NCI-H82 treated with DMSO at 0.1 percent for 48 hours (cell line): ENCODE results near the gene HMOX1.

Source experiments
- DNase-seq: peaks from one replicate; lab custom pipeline; 2025; ENCODE audit not compliant: unreplicated experiment; lab: John Stamatoyannopoulos, UW

Gene HMOX1

DNA sequence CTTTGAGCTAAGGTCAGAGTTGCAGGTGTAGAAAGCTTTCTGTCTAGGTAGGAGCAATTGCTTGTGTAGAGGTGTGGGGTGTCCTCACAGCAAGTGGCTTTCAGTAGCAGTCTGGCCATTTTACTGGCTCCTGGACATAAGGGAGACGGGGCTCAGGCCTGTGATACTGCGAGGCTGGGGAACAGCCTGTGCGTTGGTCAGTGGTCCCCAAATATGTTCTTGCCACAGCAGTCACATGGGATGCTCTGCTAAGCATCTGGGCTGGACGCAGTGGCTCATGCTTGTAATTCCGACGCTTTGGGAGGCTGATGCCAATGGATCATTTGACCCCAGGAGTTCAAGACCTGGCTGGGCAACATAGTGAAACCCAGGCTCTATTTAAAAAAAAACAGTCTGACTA, 21.0 kb downstream of the HMOX1 start:
- no peak for DNase-seq

DNA sequence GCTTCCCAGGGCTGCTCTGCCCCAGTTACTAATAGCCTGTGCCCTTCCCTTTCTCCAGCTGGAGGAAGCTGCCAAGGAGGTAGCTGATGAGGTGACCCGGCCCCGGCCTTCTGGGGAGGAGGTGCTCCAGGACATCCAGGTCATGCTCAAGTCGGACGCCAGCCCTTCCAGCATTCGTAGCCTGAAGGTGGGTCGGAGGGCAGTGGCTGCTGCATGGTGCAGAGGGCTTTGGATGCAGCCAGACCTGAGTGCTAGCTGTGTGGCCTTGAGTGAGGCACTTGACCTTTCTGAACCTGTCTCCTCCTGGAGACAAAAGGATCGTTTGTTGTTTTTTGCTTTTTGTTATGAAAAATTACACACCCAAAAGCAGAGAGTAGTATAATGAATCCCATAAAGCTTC, 22.5 kb downstream of the HMOX1 start:
- DNase-seq, result no peak

DNA sequence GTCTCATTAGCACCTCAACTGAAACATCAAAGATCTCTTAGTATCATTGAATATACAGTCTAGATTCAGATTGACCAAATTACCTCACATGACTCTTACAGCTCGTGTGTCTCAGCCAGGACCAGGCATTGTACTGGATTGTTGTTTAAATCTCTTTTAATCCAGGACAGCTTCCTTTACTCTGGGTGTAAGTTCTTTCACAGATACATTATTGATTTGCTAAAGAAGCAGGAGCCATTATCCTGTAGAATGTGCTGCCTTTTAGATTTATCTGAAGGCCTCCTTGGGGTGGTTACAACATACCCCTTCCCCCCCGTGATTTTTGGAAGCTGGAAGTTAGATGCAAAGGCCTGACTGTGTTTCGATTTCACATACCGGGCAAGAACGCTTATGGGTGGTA, 23.3 kb downstream of the HMOX1 start:
- no peak for DNase-seq

DNA sequence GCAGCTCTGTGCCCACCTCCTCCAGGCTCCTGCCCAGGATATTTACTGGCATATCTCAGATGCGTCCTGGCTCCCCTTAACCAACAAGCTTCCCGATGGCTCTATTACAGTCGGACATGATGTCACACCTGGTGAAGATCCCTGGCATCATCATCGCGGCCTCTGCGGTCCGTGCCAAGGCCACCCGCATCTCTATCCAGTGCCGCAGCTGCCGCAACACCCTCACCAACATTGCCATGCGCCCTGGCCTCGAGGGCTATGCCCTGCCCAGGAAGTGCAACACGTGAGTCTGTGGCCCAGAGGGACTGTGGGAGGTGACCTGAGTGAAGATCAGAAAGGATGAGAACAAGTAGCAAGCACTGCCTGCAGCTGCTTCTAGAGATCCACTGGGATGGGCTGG, 25.5 kb downstream of the HMOX1 start:
- no peak for DNase-seq

DNA sequence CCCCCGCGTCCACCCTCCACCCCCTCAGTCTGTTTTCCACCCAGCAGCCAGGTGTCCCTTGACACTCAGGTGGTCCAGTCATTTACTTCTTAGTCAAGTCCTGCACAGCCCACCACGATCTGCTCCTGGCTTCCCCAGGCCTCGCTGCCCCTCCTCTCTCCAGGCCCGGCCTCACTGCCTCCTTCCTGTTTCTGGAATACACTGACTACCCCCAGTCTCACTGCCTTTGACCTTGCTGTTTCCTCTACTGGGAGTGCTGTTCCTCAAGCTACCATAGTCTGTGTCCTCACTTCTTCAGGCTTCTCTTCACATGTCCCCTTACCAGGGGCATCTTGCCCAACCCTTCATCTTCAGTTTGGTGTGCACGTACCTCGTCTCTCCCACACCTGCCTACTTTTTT, 26.5 kb downstream of the HMOX1 start:
- no peak for DNase-seq

DNA sequence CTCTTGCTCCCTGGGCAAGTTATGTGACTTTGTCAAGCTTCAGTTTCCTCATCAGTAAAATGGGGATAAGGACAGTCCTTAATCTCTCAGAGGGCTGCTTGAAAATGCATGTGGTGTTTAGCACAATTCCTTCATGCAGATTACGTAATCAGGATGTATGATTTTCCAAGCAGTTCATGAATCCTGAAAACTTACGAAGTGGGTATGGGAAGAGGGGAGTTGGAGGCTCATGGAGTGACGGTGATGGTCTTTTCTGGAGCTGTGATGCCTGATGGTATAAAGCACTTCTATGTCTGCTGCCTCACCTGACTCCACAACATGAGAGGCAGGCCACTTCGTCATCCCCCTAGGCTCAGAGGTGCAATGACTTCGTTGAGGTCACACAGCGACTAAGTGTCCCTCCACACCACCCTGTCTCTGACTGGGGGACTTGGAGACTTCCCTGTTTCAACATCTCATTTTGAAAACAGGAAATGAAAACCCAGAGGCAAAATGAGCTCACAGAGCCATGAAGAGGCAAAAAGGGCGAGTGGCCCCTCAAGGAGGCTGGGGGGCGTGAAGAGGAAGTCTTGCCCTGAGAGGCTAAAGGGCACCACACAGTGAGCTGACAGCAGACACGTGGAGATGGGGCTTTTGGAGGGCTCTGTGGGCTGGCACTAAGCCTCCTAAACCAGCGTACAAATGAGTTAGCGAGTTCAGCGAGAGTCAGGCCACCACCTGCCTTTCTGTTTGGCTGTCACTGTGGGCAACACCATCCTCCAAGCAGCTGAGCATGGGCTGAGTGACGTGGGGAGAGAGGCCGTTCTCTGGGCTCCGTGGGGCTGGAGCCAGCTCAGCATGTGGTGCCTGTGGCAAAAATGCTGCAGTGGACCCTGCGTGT, 29.1 kb downstream of the HMOX1 start:
- DNase-seq, result no peak

DNA sequence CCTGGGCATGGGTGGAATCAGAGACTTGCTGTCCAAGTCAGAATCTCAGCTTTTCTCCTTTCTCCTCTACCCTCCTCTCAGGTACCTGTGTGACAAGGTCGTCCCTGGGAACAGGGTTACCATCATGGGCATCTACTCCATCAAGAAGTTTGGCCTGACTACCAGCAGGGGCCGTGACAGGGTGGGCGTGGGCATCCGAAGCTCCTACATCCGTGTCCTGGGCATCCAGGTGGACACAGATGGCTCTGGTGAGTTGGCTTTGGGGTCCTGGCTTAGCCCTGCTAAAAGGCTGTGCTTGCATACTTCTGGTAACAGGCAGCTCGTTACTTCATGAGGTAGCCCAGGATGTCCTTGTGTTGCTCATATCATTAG, 29.8 kb downstream of the HMOX1 start:
- DNase-seq, result no peak

DNA sequence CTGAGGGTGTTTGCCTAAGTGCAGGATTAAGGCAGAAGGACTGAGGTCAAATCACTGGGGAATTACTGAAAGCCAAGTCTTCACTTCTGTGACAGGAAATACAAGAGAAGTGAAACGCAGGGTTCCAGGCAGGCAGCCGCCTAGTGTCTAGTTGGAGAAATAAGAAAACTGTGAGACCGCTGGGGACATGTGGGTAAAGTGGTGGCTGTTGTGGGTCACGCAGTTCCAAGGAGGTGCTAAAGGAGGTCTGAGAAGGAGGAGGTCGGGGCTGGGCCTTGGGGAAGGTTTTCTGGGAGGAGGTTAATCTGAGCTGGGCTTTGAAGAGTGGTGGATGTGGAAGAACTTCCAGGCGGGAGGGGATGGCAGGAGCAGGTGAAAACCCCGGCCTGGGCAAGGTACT, 30.2 kb downstream of the HMOX1 start:
- DNase-seq, result no peak

DNA sequence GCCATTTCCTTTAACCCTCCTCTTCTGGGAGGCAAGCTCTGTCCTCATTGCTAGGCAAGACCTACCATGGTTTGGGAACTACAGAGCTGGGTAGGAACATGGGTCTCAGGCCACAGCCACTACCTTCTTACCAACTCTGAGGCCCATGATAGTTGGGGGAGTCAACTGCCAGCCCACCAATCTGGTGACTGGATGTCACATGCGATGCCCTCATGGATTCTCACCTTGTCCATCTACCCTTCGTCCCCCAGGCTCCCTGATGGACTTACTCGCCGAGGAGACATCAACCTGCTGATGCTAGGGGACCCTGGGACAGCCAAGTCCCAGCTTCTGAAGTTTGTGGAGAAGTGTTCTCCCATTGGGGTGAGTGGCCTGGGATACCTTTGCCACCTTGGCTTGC, 32.7 kb downstream of the HMOX1 start:
- DNase-seq, result no peak

DNA sequence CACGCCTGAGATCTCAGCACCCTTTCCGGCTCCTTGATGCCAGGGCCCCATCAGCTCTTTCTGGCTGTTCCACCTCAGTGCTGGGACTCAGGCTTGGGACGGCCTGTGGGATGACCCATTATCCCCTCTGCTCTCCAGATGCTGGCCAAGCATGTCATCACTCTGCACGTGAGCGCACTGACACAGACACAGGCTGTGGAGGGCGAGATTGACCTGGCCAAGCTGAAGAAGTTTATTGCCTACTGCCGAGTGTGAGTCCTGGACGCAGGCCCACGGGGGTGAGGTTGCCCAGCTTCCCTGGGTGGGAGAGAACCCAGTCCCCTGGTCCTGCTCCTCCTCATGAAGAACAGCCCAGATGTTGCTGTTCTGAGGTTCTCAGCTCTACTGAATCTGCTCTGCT, 36.7 kb downstream of the HMOX1 start:
- DNase-seq, result no peak

DNA sequence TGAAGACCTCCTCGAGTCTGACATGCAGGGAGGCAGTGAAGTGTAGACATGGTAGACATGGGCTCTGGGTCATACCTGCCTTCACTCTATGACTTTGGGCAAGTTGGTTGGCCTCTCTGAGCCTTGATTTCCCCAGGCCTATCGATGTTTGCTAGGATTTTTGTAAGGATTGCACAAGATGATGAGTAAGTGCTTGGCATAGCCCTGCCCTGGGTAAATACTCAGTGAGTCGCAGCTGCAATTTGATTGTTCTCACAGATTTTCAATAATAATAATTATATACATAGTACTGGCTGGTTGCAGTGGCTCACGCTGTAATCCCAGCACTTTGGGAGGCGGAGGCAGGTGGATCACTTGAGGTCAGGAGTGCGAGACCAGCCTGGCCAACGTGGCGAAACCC, 37.2 kb downstream of the HMOX1 start:
- no peak for DNase-seq

DNA sequence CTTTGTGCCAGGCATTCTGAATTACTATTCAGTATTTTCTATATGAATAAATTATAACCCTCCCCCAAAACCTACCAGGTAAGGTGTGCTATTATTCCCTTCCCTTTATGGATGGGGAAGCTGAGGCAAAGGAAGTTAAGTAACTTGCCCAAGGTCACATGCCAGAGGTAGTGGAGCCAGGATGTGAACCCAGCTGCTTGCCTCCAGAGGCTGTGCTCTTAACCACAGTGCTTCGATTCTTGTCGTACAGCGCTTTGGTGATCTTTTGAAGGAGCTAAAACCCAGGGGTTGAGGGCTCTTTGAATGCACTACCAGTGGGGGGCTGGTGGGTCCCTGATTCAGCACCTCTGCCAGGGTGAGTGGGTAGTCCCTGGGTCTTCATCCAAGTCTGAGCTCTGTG, 37.8 kb downstream of the HMOX1 start:
- no peak for DNase-seq

DNA sequence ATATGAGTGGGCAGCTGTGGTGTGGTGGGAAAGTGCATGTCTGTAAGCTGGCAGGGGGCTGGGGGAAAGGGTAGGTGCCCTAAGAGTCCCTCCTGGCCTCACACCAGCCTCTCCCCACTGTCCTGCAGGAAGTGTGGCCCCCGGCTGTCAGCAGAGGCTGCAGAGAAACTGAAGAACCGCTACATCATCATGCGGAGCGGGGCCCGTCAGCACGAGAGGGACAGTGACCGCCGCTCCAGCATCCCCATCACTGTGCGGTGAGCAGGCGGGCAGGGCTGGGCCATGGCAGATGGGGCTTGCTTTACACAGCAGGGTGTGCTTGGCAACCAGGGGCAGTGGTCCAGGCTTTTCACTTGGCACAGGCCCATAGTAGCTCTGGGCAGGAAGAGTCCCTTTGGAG, 38.9 kb downstream of the HMOX1 start:
- no peak for DNase-seq

DNA sequence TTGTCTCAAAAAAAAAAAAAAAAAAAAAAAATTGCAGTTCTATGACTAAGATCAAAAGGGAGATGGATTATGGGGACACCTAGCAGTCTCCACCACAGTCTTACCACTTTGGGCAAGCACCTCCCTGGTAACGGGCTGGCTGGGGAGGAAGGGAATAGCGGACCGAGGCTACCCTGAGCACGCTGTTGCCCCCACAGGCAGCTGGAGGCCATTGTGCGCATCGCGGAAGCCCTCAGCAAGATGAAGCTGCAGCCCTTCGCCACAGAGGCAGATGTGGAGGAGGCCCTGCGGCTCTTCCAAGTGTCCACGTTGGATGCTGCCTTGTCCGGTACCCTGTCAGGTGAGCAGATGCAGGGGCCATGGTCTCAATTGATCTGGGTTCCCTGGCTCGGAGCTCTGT, 40.2 kb downstream of the HMOX1 start:
- no peak for DNase-seq

DNA sequence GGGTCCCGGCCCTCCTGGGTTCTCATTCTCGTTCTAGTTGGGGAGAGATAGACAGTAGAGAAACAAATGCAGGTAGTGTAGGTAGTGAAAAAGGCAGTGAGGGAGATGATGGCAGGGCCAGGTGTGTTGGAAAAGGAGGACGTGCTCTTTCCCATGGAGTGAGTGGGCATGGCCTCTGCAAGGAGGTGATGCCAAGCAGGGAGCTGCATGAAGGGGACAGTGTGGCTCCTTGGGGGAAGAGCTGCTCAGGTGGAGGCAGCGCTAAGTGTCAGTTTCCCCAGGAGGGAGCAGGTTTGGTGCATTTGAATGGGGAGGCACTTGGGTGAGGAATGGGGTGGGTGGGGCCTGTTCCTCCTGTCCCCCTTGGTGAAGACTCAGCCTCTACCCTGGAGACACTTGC, 41.2 kb downstream of the HMOX1 start:
- no peak for DNase-seq

DNA sequence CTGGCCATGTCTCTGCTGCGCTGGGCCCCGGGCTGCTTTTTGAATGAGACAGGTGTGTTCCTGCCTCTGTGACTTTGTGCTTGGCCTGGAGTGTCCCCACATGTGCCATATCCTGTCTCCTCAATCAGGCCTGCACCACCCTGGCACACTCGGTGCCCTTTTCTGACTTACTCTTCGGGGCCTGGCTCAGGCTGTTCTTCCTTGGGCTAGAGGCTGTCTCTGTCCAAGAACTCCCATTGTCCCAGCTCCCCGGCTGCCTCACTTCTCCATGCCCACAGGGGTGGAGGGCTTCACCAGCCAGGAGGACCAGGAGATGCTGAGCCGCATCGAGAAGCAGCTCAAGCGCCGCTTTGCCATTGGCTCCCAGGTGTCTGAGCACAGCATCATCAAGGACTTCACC, 42.0 kb downstream of the HMOX1 start:
- no peak for DNase-seq

DNA sequence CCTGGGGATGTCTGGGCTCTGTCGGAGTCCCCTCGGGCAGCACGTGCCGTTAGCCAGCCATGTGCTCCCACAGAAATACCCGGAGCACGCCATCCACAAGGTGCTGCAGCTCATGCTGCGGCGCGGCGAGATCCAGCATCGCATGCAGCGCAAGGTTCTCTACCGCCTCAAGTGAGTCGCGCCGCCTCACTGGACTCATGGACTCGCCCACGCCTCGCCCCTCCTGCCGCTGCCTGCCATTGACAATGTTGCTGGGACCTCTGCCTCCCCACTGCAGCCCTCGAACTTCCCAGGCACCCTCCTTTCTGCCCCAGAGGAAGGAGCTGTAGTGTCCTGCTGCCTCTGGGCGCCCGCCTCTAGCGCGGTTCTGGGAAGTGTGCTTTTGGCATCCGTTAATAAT, 43.2 kb downstream of the HMOX1 start:
- DNase-seq, result no peak

DNA sequence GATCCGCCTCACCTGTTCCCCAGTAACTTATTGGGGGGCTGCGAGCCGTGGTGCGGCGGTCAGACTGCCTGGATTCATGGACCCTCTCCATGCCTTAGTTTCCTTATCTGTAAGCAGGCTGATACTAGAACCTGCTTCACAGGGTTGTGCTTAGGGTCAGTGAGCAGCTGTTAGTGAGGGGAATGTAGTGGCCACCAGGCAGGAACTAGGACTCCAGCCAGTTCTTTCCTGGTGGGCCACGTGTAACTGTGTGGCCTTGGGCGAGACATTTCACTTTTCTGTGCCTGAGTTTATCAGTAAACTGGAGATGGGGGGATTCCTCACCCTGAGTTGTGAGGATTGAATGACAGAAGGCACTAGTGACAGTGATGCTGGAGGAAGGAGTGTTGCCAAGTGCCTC, 43.9 kb downstream of the HMOX1 start:
- DNase-seq, result no peak

DNA sequence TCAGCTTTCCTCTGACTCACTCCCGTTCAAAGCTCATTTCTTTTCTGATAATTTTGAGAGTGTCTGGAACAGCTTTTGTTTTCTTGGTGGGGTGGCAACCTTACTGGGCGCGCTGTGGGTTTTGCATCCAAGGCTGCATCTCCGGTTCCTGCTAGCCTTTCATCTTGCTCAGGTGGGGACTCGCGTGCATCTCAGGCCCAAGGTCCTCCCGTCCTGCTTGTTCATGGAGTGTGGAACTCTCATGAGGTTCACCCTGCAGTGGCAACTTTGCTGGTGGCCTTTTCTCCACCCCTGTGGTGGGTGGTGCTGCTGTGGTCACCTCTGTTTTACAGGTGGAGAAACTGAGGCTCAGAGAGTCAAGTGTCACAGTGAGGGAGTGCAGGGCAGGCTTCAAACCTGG, 44.6 kb downstream of the HMOX1 start:
- DNase-seq, result no peak

DNA sequence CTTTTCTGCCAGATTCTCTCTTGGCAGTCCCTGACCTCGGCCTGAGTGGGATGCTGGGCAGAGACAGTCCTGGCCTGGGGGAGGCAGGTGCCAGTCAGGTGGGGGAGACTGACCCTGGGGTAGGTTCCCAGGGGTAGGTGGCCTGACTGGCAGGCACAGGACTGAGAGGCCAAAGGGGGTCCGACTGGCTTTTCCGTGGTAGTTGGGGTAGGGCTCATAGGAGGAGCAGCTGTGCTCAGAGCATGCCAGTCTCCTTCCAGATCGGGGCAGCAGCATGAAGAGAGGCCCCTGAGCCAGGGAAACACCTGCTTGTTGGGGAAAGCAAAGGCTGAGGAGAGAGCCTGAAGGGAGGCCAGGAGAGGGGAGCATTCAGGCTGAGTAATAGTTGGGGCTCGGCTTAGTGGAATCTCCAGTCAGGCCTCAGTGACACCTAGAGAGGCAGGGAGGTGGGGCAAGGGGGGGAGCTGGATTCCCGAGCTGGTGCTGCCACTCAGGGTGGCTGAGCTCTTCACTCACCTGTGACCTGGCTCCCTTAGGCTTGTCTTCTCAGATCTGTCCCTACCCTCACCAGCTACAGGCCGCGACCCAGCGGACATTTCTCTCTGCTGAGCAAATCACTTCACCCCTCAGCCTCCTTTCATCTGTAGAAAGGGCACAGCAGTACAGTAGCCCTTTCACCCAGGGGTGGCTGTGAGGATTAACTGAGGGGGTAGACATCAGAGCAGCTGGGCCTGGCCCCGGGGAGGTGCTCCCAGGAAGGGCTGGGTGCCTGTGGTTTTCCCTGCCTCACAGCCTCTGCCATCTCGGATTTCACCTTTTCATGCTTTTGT, 45.3 kb downstream of the HMOX1 start:
- DNase-seq, result no peak

DNA sequence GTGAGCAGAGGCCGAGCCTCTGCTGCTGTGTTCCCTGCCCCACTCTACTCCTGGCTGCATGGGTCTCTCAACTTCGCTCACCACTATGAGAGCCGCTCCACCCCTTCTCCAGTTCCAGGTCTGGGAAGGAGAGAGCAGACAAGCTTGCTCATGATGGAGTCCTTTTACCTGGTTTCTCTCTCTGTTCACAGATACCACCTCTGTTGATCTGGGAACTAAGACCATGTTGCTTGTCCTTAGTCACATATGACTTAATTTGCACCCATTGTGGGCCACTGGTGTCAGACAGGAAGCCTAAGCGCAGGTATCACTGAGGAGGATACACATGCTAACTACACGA, 45.9 kb downstream of the HMOX1 start:
- no peak for DNase-seq

DNA sequence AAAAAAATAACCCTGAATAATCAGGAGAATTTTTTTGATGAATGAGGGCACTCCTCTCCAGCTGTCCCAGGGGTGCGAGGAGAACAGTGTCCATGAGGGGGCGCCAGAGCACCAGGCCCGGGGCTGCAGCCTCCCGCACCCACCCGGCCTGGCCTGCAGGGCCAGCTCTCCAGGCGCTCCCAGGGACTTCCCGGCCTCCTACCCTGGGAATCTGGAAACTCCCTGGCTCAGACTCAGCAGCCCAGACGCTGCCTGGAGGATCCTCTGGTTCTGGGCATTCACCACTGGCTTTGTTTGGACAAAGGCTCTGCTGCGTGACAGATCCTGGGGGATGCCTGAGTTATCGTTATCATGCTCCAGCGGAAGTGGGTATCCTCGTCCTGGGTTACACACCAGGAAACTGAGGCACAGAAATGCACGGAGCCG, 50.0 kb downstream of the HMOX1 start:
- DNase-seq, result no peak
